Suprapubic skin (tissue), 4 donors: Measurements from ENCODE around the gene GALNT2.

Source experiments
- CTCF ChIP-seq, 2 donors: fragments of 200-600 bp in 1 of 2; fragments of 450-650 bp in 1 of 2; sonication (generic) in 1 of 2; IDR thresholded peaks; one replicate each; pipeline ENCODE4 v1.5.1; 2016 to 2019; ENCODE audit warnings: antibody characterized with exemption in 2 of 2, mild to moderate bottlenecking in 1 of 2, moderate library complexity in 1 of 2
- POLR2A ChIP-seq, 2 donors: fragments of 450-650 bp; IDR thresholded peaks; one replicate each; pipeline ENCODE4 v1.6.1; 2017; ENCODE audit warnings: antibody characterized with exemption in 2 of 2, mild to moderate bottlenecking in 2 of 2, moderate library complexity in 2 of 2
- POLR2AphosphoS5 ChIP-seq, 3 donors: sonication (generic); formaldehyde crosslinking; IDR thresholded peaks; one replicate each; pipeline ENCODE4 v1.6.1; 2017; ENCODE audit warnings: antibody characterized with exemption in 3 of 3

- TF ChIP-seq CTCF (IDR thresholded peaks at IDR 0.05) (no peak), POLR2A (IDR thresholded peaks at IDR 0.05) (no peak), POLR2AphosphoS5 (IDR thresholded peaks at IDR 0.05) (no peak)
Observed at GRCh38 chr1:230185076-230186001, 118.3 kb downstream of the GALNT2 start.
